ENCODE measurements around the gene SPATA3.

SPATA3 gene

DNA sequence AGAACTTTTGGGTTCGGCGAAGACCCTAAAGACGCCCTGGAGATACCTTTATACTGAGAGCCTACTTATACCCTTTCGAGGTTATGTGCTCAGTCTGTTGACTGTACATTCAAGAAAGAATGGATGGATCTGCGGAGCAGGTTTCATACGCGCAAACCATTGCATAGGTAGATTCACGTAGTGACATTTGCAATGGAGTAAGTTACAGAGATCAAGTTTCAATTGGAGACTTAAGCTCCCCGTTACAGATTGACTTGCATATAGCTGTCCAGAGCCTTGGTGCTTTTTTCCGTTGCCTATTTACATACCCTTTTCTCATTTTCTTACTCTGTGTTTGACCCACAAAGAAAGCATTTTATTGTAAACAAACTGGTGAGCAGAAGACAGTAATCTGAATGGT is 61.7 kb downstream of the SPATA3 start:
- TF ChIP-seq TAF1 (IDR thresholded peaks at IDR 0.05; ENCODE audit: low read depth) (no peak), RAD21 (IDR thresholded peaks at IDR 0.05; ENCODE audit: low read depth) (no peak), TEAD4 (IDR thresholded peaks at IDR 0.05) (no peak), CREB1 (IDR thresholded peaks at IDR 0.05; ENCODE audit: low read depth) (no peak), TCF12 (IDR thresholded peaks at IDR 0.05; ENCODE audit: low read depth) (no peak), ZBTB7A (IDR thresholded peaks at IDR 0.05; ENCODE audit: low read depth) (no peak), YY1 (IDR thresholded peaks at IDR 0.05; ENCODE audit: low read depth) (no peak), FOXM1 (IDR thresholded peaks at IDR 0.05; ENCODE audit: borderline replicate concordance, low read depth) (no peak), NFIC (IDR thresholded peaks at IDR 0.05) (no peak), CEBPB (IDR thresholded peaks at IDR 0.05) (no peak), EGR1 (IDR thresholded peaks at IDR 0.05) (no peak), EP300 (IDR thresholded peaks at IDR 0.05; ENCODE audit: borderline replicate concordance) (no peak)
- TF ChIP-seq, protein P1, sequence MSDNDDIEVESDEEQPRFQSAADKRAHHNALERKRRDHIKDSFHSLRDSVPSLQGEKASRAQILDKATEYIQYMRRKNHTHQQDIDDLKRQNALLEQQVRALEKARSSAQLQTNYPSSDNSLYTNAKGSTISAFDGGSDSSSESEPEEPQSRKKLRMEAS (IDR thresholded peaks at IDR 0.05), result no peak
- TF ChIP-seq, protein P2, sequence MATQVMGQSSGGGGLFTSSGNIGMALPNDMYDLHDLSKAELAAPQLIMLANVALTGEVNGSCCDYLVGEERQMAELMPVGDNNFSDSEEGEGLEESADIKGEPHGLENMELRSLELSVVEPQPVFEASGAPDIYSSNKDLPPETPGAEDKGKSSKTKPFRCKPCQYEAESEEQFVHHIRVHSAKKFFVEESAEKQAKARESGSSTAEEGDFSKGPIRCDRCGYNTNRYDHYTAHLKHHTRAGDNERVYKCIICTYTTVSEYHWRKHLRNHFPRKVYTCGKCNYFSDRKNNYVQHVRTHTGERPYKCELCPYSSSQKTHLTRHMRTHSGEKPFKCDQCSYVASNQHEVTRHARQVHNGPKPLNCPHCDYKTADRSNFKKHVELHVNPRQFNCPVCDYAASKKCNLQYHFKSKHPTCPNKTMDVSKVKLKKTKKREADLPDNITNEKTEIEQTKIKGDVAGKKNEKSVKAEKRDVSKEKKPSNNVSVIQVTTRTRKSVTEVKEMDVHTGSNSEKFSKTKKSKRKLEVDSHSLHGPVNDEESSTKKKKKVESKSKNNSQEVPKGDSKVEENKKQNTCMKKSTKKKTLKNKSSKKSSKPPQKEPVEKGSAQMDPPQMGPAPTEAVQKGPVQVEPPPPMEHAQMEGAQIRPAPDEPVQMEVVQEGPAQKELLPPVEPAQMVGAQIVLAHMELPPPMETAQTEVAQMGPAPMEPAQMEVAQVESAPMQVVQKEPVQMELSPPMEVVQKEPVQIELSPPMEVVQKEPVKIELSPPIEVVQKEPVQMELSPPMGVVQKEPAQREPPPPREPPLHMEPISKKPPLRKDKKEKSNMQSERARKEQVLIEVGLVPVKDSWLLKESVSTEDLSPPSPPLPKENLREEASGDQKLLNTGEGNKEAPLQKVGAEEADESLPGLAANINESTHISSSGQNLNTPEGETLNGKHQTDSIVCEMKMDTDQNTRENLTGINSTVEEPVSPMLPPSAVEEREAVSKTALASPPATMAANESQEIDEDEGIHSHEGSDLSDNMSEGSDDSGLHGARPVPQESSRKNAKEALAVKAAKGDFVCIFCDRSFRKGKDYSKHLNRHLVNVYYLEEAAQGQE (IDR thresholded peaks at IDR 0.05; ENCODE audit: low read depth), result no peak
- TF ChIP-seq, protein P3, sequence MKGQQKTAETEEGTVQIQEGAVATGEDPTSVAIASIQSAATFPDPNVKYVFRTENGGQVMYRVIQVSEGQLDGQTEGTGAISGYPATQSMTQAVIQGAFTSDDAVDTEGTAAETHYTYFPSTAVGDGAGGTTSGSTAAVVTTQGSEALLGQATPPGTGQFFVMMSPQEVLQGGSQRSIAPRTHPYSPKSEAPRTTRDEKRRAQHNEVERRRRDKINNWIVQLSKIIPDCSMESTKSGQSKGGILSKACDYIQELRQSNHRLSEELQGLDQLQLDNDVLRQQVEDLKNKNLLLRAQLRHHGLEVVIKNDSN (IDR thresholded peaks at IDR 0.05), result no peak
